H1 (cell line): ENCODE data around the gene C17orf50. TPM values are rescaled to one million over a fixed set of nuclear protein-coding genes. Genes with fewer than 3 reads are reported as not detected.

Source experiments
- CHD7 ChIP-seq: fragments of 300-600 bp; sonication (generic); IDR thresholded peaks from 2 replicates; pipeline ENCODE4 v1.7.1; 2012; ENCODE audit warnings: low read length, moderate library complexity, mild to moderate bottlenecking, inconsistent platforms; ENCODE audit not compliant: insufficient replicate concordance
- SIRT6 ChIP-seq: IDR thresholded peaks from one replicate; pipeline ENCODE4 v1.7.1; 2012; ENCODE audit warnings: low read length, inconsistent platforms
- SRF ChIP-seq: IDR thresholded peaks from 2 replicates; pipeline ENCODE4 v1.6.1; 2011; ENCODE audit warnings: mild to moderate bottlenecking, low read depth, low read length, moderate library complexity
- TAF7 ChIP-seq: optimal IDR thresholded peaks from 2 replicates; pipeline ENCODE3; 2011; ENCODE audit warnings: low read depth, mild to moderate bottlenecking, inconsistent platforms, low read length, moderate library complexity, borderline replicate concordance
- polyA plus RNA-seq, 7 experiments: library from polyadenylated mRNA; depleted of rRNA in 3 of 7; stranded (reverse) in 5 of 7; unstranded in 2 of 7; fragments of >200 nt in 5 of 7; fragments of 200-250 nt in 2 of 7; gene quantifications; 1 replicate in 5 of 7; 2 replicates in 1 of 7; 4 replicates in 1 of 7; pipeline versions ENCODE4 v1.2.1 to v1.2.3, GENCODE V29; 2011 to 2013; ENCODE audit warnings: missing spikeins in 2 of 7, mixed read lengths in 2 of 7
- total RNA-seq: library from RNA; stranded (reverse); fragmentation: NEBNext Ultra II Directional; extraction: Animal tissue kit (Norgen Biotek cat#: 25700); gene quantifications from 2 replicates; pipeline ENCODE4 v1.2.1, GENCODE V29; 2021

Gene C17orf50
- total and polyA plus RNA-seq, 2 of the 8 experiments (the other 6 are each of a cell fraction or from before 2014, with no cell fraction given) = 0.12 TPM; not detected in 1

DNA sequence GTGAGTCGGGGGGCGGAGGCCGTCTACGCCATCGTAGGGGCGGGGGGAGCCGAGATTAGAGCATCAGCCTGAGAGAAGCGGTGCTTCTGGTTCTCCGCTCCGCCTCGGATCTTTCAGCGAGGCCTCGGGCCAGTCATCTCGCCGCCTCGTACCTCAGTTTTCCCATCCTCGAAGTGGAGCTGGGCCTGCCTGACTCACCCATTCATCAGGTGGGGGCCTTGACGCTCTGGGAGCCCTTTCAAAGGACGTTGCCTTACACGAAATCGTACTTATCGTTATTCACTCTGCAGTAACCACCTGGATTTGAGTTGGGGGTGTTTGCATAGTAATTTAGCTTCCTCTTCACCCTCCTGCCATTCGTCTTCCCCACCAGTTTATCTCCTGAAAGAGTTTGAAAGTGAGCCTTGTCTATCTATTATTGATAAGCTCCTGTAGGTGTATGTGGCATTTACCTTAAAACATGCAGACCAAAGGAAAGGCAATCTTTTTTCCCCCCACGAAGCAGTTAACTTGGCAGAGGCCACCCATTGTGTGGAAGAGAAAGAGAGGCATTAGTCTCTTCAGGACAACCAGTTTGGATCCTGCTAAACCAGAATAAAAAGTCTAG is 49.3 kb downstream of the C17orf50 start (continued):
- TF ChIP-seq SRF (no peak), TAF7 (no peak), SIRT6 (no peak), CHD7 (no peak)
- TF ChIP-seq, all 59 proteins: peak for 0
